ENCODE data around the gene FAM53A.
A peak's percentile ranks its signal among the peaks of the same experiment; 100 is the strongest.

The FAM53A gene

GRCh38 chr4:1695913-1696312, 11.8 kb upstream of the FAM53A start:
- POLR2A ChIA-PET (ENCODE audit: low non-redundant PET): no interaction called here
- DNase-seq (ENCODE audit: low spot score): no peak
- CTCF ChIA-PET: interaction anchor here (0.6 kb wide), 1 partner anchor 113 kb away, joined by 4 read pairs; no protein-coding TSS in a partner anchor
- no peak for TF ChIP-seq CTCF (conservative IDR thresholded peaks at IDR 0.05; ENCODE audit: low read depth)
- peak overlapping the region; percentile 42 for H3K27ac ChIP-seq

- CTCF ChIA-PET: interaction anchor here (0.5 to 1.5 kb wide), 5 partner anchors 8 to 641 kb away, joined by 3 to 5 read pairs (median 4); partner anchors contain the start of gene TMEM129
- peak; percentile 50 for DNase-seq (ENCODE audit: low spot score)
These were observed 9.2 kb upstream of the FAM53A start for GRCh38 chr4:1693131-1693896.

GRCh38 chr4:1691737-1692373, 7.7 kb upstream of the FAM53A start:
- no peak for TF ChIP-seq CTCF (conservative IDR thresholded peaks at IDR 0.05; ENCODE audit: low read depth)
- 0 out of 2 replicates have a peak overlapping the region, but pooled peaks have one; percentile 2 for H3K27ac ChIP-seq
- POLR2A ChIA-PET (ENCODE audit: low non-redundant PET): no interaction called here
- DNase-seq (ENCODE audit: low spot score): no peak
- CTCF ChIA-PET: no interaction called here

More at GRCh38 chr4:1693131-1693896, 9.2 kb upstream of the FAM53A start:
- POLR2A ChIA-PET (ENCODE audit: low non-redundant PET): interaction anchor here (0.5 to 1.0 kb wide), 2 partner anchors 16 to 19 kb away, joined by 3 to 5 read pairs; partner anchors contain the start of gene SLBP
- H3K27ac ChIP-seq: no peak overlapping the region
- peak; percentile 90 for TF ChIP-seq CTCF (conservative IDR thresholded peaks at IDR 0.05; ENCODE audit: low read depth)

GRCh38 chr4:1690698-1691097, 6.6 kb upstream of the FAM53A start:
- H3K27ac ChIP-seq: 0 out of 2 replicates have a peak overlapping the region, but pooled peaks have one; percentile 2
- ChIA-PET POLR2A (ENCODE audit: low non-redundant PET) (no interaction called here), CTCF (interaction anchor here (0.6 kb wide), 1 partner anchor 37 kb away, joined by 3 read pairs; no protein-coding TSS in a partner anchor)

GRCh38 chr4:1686440-1687036, 2.4 kb upstream of the FAM53A start:
- TF ChIP-seq CTCF (conservative IDR thresholded peaks at IDR 0.05; ENCODE audit: low read depth): no peak
- POLR2A ChIA-PET (ENCODE audit: low non-redundant PET): no interaction called here

More at GRCh38 chr4:1690698-1691097, 6.6 kb upstream of the FAM53A start:
- no peak for TF ChIP-seq CTCF (conservative IDR thresholded peaks at IDR 0.05; ENCODE audit: low read depth)
- no peak for DNase-seq (ENCODE audit: low spot score)

More at GRCh38 chr4:1686440-1687036, 2.4 kb upstream of the FAM53A start:
- H3K27ac ChIP-seq: peak overlapping the region; percentile 90
- no peak for DNase-seq (ENCODE audit: low spot score)
- CTCF ChIA-PET: no interaction called here
